Measurements from ENCODE around the gene ATXN2.

- TF ChIP-seq, protein P1, sequence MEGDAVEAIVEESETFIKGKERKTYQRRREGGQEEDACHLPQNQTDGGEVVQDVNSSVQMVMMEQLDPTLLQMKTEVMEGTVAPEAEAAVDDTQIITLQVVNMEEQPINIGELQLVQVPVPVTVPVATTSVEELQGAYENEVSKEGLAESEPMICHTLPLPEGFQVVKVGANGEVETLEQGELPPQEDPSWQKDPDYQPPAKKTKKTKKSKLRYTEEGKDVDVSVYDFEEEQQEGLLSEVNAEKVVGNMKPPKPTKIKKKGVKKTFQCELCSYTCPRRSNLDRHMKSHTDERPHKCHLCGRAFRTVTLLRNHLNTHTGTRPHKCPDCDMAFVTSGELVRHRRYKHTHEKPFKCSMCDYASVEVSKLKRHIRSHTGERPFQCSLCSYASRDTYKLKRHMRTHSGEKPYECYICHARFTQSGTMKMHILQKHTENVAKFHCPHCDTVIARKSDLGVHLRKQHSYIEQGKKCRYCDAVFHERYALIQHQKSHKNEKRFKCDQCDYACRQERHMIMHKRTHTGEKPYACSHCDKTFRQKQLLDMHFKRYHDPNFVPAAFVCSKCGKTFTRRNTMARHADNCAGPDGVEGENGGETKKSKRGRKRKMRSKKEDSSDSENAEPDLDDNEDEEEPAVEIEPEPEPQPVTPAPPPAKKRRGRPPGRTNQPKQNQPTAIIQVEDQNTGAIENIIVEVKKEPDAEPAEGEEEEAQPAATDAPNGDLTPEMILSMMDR (IDR thresholded peaks at IDR 0.05): no peak
- TF ChIP-seq, protein P2, sequence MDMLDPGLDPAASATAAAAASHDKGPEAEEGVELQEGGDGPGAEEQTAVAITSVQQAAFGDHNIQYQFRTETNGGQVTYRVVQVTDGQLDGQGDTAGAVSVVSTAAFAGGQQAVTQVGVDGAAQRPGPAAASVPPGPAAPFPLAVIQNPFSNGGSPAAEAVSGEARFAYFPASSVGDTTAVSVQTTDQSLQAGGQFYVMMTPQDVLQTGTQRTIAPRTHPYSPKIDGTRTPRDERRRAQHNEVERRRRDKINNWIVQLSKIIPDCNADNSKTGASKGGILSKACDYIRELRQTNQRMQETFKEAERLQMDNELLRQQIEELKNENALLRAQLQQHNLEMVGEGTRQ (CRISPR knock-in tag; IDR thresholded peaks at IDR 0.05): no peak
- TF ChIP-seq NR1H2 (CRISPR knock-in tag; IDR thresholded peaks at IDR 0.05) (no peak), KAT7 (CRISPR knock-in tag; IDR thresholded peaks at IDR 0.05; ENCODE audit: borderline replicate concordance) (no peak), CREB1 (CRISPR knock-in tag; IDR thresholded peaks at IDR 0.05) (no peak)
These were observed 77.3 kb downstream of the ATXN2 start for GRCh38 chr12:111521801-111522200.

Data from WTC11 (cell line).